ENCODE measurements around the gene PCDH15.

The PCDH15 gene

GRCh38 chr10:53843736-53844362 is 957.2 kb downstream of the PCDH15 start:
- ChIA-PET CTCF (no interaction called here), POLR2A (no interaction called here)
- DNase-seq (ENCODE audit: extremely low spot score) = peak; percentile 6
- TF ChIP-seq L3MBTL2 (conservative IDR thresholded peaks at IDR 0.05) (peak; percentile 13; the same call in 1 of the 2 replicates), FOXK2 (IDR thresholded peaks at IDR 0.05) (no peak), LEF1 (IDR thresholded peaks at IDR 0.05; ENCODE audit: borderline replicate concordance) (no peak), SUZ12 (IDR thresholded peaks at IDR 0.05) (no peak)

DNA sequence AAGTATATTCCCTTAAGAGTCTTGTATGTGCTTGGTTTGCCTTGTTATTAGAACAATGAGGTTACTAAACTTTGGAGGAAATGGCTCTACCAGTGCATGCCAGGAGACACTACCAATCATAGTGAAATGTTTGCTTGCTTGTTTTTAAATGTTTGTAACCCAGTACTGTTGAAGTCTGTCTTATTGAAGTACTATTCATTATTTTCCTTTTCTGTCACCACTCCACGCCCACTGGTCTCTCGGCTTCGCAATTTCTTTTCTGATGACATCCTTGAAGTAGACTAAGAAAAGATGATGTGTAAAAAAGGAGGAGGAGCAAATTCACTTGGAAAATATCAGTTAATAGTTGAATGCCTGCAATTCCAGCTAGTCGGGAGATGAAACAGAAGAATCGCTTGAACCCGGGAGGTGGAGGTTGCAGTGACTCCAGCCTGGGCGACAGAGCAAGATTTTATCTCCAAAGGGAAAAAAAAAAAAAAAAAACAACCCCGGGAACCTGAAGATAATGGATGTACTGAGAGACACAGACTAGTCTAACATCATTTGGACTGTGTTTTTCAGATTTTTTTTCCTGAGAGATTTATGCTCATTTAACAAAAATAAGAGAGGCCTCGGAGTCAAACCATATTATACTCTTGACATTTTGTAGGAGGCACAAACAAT is 959.4 kb downstream of the PCDH15 start:
- TF ChIP-seq BHLHE40 (IDR thresholded peaks at IDR 0.05; ENCODE audit: borderline replicate concordance) = no peak
- DNase-seq (ENCODE audit: extremely low spot score) = no peak
- ChIA-PET POLR2A (no interaction called here), CTCF (no interaction called here)

DNA sequence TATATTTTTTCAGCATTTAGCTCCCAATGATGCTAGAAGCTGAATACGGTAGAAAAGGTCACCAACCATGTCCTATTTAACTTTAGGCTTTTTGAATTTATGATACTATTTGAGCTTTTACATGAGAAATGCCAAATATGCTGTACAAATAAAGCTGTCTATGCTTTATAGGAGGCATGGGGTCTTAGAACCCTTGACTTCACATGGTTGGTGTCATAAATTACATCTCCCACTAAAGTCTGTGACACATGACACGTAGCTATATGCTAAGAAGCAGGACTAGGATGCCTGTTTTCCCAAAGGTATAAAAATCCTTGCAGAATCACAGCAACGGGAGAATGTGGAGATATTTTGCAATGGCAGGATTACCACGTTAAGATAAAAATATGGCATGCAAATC is 960.4 kb downstream of the PCDH15 start:
- TF ChIP-seq ZNF384 (IDR thresholded peaks at IDR 0.05) = no peak
- TF ChIP-seq, protein P1, sequence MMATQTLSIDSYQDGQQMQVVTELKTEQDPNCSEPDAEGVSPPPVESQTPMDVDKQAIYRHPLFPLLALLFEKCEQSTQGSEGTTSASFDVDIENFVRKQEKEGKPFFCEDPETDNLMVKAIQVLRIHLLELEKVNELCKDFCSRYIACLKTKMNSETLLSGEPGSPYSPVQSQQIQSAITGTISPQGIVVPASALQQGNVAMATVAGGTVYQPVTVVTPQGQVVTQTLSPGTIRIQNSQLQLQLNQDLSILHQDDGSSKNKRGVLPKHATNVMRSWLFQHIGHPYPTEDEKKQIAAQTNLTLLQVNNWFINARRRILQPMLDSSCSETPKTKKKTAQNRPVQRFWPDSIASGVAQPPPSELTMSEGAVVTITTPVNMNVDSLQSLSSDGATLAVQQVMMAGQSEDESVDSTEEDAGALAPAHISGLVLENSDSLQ (IDR thresholded peaks at IDR 0.05) = peak; percentile 88
- DNase-seq (ENCODE audit: extremely low spot score) = no peak
- CTCF ChIA-PET = no interaction called here
- POLR2A ChIA-PET = no interaction called here

DNA sequence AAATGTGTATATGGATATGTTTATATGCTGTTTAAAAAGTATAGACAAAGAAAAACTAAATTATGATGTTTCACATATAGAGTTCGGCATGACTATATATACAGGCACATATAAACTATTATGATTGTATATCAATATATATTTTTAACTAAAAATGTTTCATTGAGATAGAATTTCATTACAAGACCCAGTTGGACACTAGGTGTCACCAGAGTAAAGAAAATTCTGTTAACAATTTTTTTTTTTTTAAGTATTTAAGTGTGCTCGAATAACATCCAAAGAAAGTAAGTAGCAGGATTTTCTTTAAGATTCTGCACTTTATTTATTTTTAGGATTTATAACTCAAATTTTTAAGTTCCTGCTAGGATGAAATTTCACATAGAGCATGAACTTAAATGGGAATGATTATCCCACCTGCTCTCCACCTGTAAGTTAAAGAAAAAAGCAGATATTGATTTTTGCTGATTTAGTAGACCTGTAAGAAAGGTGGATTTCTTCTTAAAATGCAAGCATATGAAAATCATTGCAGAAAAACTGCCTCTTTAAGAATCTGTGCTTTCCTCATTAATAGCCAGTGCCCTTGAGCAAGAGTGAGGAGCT is 961.5 kb downstream of the PCDH15 start:
- no peak for TF ChIP-seq LEF1 (IDR thresholded peaks at IDR 0.05; ENCODE audit: borderline replicate concordance)
- TF ChIP-seq ZNF384 (IDR thresholded peaks at IDR 0.05) = peak; percentile 83
- TF ChIP-seq SP1 (IDR thresholded peaks at IDR 0.05) = no peak
- no peak for DNase-seq (ENCODE audit: extremely low spot score)
- CTCF ChIA-PET = interaction anchor here (0.7 kb wide), 2 partner anchors 20 to 169 kb away, joined by 3 read pairs; no protein-coding TSS in a partner anchor
- POLR2A ChIA-PET = no interaction called here

- TF ChIP-seq HDGF (IDR thresholded peaks at IDR 0.05; ENCODE audit: borderline replicate concordance) = no peak
- TF ChIP-seq ARNT (IDR thresholded peaks at IDR 0.05) = no peak
- TF ChIP-seq SUZ12 (IDR thresholded peaks at IDR 0.05) = no peak
- TF ChIP-seq FOXK2 (IDR thresholded peaks at IDR 0.05) = no peak
- DNase-seq (ENCODE audit: extremely low spot score) = no peak
- ChIA-PET CTCF (no interaction called here), POLR2A (no interaction called here)
Measured at GRCh38 chr10:53836638-53837037, 964.4 kb downstream of the PCDH15 start.

GRCh38 chr10:53833908-53834307 is 967.1 kb downstream of the PCDH15 start:
- CTCF ChIA-PET = no interaction called here
- TF ChIP-seq SUZ12 (IDR thresholded peaks at IDR 0.05) (no peak), ELF4 (IDR thresholded peaks at IDR 0.05) (no peak), FOXK2 (IDR thresholded peaks at IDR 0.05) (no peak), CTBP1 (IDR thresholded peaks at IDR 0.05; ENCODE audit: borderline replicate concordance) (no peak), HDGF (IDR thresholded peaks at IDR 0.05; ENCODE audit: borderline replicate concordance) (no peak), NFRKB (IDR thresholded peaks at IDR 0.05) (no peak)

DNA sequence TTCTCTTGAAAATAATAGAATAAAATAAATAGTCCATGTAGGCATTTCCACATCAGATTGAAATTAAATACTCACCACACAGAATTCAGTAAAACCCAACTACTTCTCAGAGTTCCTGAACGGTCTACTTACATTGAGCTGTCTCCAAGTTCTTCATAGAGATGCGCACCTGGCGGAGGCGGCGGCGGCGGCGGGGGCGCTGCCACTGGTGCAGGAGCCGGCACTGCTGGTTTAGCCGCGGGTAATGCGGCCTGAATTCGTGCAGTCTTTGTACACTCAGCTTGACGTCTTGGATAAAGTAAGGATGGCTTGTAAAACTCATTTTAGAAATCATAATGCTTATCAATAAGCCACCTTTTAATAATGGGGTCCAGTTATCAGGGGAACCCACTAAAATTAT is 973.8 kb downstream of the PCDH15 start:
- DNase-seq (ENCODE audit: extremely low spot score) = no peak
- TF ChIP-seq, protein P1 (IDR thresholded peaks at IDR 0.05) = no peak
- TF ChIP-seq LEF1 (IDR thresholded peaks at IDR 0.05; ENCODE audit: borderline replicate concordance) = no peak
- no peak for TF ChIP-seq ELF4 (IDR thresholded peaks at IDR 0.05)
- no peak for TF ChIP-seq BHLHE40 (IDR thresholded peaks at IDR 0.05; ENCODE audit: borderline replicate concordance)
- TF ChIP-seq ARNT (IDR thresholded peaks at IDR 0.05) = no peak
- TF ChIP-seq ZNF384 (IDR thresholded peaks at IDR 0.05) = no peak
- no peak for TF ChIP-seq L3MBTL2 (conservative IDR thresholded peaks at IDR 0.05)
- TF ChIP-seq TARDBP (IDR thresholded peaks at IDR 0.05) = no peak
- no peak for TF ChIP-seq NFRKB (IDR thresholded peaks at IDR 0.05)
- TF ChIP-seq FOXA1 (IDR thresholded peaks at IDR 0.05) = no peak
- TF ChIP-seq SUZ12 (IDR thresholded peaks at IDR 0.05) = no peak
- TF ChIP-seq CTBP1 (IDR thresholded peaks at IDR 0.05; ENCODE audit: borderline replicate concordance) = no peak
- no peak for TF ChIP-seq FOXM1 (IDR thresholded peaks at IDR 0.05; ENCODE audit: borderline replicate concordance)
- no peak for TF ChIP-seq HDGF (IDR thresholded peaks at IDR 0.05; ENCODE audit: borderline replicate concordance)
- no peak for TF ChIP-seq FOXK2 (IDR thresholded peaks at IDR 0.05)
- no peak for TF ChIP-seq SP1 (IDR thresholded peaks at IDR 0.05)
- CTCF ChIA-PET = interaction anchor here (0.6 kb wide), 1 partner anchor 10 kb away, joined by 4 read pairs; no protein-coding TSS in a partner anchor
- POLR2A ChIA-PET = no interaction called here

More at GRCh38 chr10:53833908-53834307, 967.1 kb downstream of the PCDH15 start:
- POLR2A ChIA-PET = no interaction called here
- DNase-seq (ENCODE audit: extremely low spot score) = no peak

All from HEK293T (cell line).